Kidney (tissue), 14 donors: ENCODE data around the gene B4GALT2. TPM values are rescaled to one million over a fixed set of nuclear protein-coding genes. Genes with fewer than 3 reads are reported as not detected.

ENCODE experiments used
- DNase-seq, 5 donors: peaks; one replicate each; pipeline ENCODE4 v3.0.0-alpha.2; 2013 to 2020
- FAIRE-seq: peaks from 2 replicates; lab custom pipeline; 2012; peaks lifted over from hg19 to GRCh38; lab: Jason Lieb, UNC
- H3K27ac ChIP-seq, 2 donors: one replicate each; pipeline ENCODE4 v1.7.0; 2013; ENCODE audit warnings: low read depth in 2 of 2, low read length in 2 of 2, inconsistent platforms in 1 of 2
- H3K27me3 ChIP-seq: one replicate; pipeline ENCODE4 v1.7.1; 2013; ENCODE audit warnings: low read length, inconsistent platforms; ENCODE audit not compliant: control insufficient read depth, insufficient read depth
- H3K36me3 ChIP-seq, 3 donors: one replicate each; pipeline versions ENCODE4 v1.7.0 to v1.7.1; 2013; ENCODE audit warnings: low read length in 3 of 3, control low read depth in 1 of 3, inconsistent platforms in 1 of 3; ENCODE audit not compliant: insufficient read depth in 3 of 3, control insufficient read depth in 2 of 3
- H3K4me1 ChIP-seq, 3 donors: one replicate each; pipeline versions ENCODE4 v1.7.0 to v1.7.1; 2013; ENCODE audit warnings: low read length in 3 of 3, inconsistent platforms in 1 of 3, low read depth in 1 of 3; ENCODE audit not compliant: control insufficient read depth in 2 of 3, insufficient read depth in 2 of 3
- H3K4me3 ChIP-seq, 3 donors: one replicate each; pipeline versions ENCODE4 v1.7.0 to v1.8.1; 2013; ENCODE audit warnings: low read length in 3 of 3, control low read depth in 1 of 3, inconsistent platforms in 1 of 3
- H3K9ac ChIP-seq, 3 donors: one replicate each; pipeline versions ENCODE4 v1.7.0 to v1.7.1; 2013; ENCODE audit warnings: low read length in 3 of 3, control low read depth in 1 of 3, inconsistent platforms in 1 of 3
- H3K9me3 ChIP-seq, 3 donors: one replicate each; pipeline versions ENCODE4 v1.7.0 to v1.7.1; 2013; ENCODE audit warnings: low read length in 3 of 3, control low read depth in 1 of 3, inconsistent platforms in 1 of 3; ENCODE audit not compliant: control insufficient read depth in 2 of 3, insufficient read depth in 1 of 3
- intact Hi-C: fragments of 100-400 bp; cut with DNase I; formaldehyde crosslinking; loops from one replicate; pipeline ENCODE4 v1.11.1; 2022
- polyA plus RNA-seq: library from polyadenylated mRNA; stranded (reverse); fragments of 350-450 nt; fragmentation: Illumina TruSeq; extraction: RNeasy Lipid Tissue Mini Kit (QIAGEN cat#74804); gene quantifications from one replicate; pipeline ENCODE4 v1.2.3, GENCODE V29; 2014; ENCODE audit warnings: low read depth, low replicate concordance; ENCODE audit not compliant: insufficient read depth
- total RNA-seq: library from RNA; stranded (reverse); fragmentation: NEBNext Ultra II Directional; extraction: Animal tissue kit (Norgen Biotek cat#: 25700); gene quantifications from one replicate; pipeline ENCODE4 v1.2.1, GENCODE V29; 2021
- TF ChIP-seq, protein P1 (sequence below): IDR thresholded peaks from 3 replicates; pipeline ENCODE4 v1.5.1; 2012; ENCODE audit warnings: mild to moderate bottlenecking, moderate library complexity, borderline replicate concordance; ENCODE audit not compliant: insufficient read depth; ENCODE audit errors: extremely low read depth
- donor health status: control.
- donor health status: control.
- donor health status: control.
- donor health status: control.
- donor health status: control.
- donor health status: DM: yes; HTN: yes; CAD: no.
- donor health status: Normal renal cell carcinoma (clear cell type).

The B4GALT2 gene
- total and polyA plus RNA-seq, 2 donors from 2014 or later = 25.1 to 32.5 TPM

DNA sequence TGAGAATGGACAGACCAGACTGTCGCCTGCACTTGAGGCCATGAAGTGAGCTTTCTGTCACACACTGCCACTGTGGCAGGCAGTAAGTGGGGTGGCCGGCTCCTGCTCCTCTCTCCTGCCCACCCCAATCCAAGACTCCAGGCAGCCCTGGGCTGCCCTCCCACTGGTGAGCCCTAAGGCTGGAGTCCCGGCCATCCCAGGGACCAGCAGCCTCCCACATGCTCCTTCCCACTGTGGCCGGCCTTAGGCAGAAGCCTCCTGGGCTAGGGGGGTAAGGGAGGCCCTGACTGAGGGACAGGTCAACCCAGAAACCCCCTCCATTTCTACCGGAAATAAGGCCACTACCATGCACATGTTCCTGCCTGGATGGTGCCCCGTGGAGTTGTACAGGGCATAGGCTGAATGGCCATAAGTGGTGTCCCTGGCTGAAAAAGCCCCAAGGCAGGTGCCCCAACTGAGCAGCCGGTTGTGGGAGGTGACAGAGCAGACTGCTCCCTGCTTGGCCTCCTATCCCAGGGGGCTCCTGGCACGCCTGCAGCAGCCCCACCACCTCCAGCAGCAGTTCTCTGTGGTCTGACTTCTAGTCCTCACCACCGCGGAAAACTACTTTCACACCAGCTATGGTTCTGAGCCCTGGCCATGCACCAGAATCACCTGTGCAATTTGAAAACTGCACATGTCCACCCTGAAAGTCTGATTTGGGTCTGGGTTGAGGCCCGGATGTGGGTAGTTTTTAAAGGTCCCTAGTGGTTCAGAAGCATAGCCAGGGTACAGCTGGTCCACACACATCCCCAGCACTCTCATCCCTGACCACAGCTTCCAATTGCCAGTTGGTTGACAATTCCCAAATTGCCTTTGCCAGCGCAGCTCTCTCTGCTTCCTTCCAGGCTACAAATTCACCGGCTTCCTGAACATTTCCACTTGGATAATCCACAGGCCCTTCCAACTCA is 47.0 kb upstream of the B4GALT2 start:
- no peak for FAIRE-seq
- intact Hi-C loops = loop anchor here (5.0 kb wide), 1 partner anchor 165 kb away; no protein-coding TSS in a partner anchor
- no peak for DNase-seq
- Histone ChIP-seq H3K27me3 (no peaks in the 10 kb centered on the region), H3K4me3 (no peak overlapping the region), H3K9ac (no peak overlapping the region), H3K9me3 (no peaks in the 10 kb centered on the region), H3K4me1 (peaks cover 0 to 19% (median 7%) of the 10 kb centered on the region in 3 donors), H3K27ac (no peak overlapping the region), H3K36me3 (no peaks in the 10 kb centered on the region)
- TF ChIP-seq, protein P1, sequence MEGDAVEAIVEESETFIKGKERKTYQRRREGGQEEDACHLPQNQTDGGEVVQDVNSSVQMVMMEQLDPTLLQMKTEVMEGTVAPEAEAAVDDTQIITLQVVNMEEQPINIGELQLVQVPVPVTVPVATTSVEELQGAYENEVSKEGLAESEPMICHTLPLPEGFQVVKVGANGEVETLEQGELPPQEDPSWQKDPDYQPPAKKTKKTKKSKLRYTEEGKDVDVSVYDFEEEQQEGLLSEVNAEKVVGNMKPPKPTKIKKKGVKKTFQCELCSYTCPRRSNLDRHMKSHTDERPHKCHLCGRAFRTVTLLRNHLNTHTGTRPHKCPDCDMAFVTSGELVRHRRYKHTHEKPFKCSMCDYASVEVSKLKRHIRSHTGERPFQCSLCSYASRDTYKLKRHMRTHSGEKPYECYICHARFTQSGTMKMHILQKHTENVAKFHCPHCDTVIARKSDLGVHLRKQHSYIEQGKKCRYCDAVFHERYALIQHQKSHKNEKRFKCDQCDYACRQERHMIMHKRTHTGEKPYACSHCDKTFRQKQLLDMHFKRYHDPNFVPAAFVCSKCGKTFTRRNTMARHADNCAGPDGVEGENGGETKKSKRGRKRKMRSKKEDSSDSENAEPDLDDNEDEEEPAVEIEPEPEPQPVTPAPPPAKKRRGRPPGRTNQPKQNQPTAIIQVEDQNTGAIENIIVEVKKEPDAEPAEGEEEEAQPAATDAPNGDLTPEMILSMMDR = no peak

DNA sequence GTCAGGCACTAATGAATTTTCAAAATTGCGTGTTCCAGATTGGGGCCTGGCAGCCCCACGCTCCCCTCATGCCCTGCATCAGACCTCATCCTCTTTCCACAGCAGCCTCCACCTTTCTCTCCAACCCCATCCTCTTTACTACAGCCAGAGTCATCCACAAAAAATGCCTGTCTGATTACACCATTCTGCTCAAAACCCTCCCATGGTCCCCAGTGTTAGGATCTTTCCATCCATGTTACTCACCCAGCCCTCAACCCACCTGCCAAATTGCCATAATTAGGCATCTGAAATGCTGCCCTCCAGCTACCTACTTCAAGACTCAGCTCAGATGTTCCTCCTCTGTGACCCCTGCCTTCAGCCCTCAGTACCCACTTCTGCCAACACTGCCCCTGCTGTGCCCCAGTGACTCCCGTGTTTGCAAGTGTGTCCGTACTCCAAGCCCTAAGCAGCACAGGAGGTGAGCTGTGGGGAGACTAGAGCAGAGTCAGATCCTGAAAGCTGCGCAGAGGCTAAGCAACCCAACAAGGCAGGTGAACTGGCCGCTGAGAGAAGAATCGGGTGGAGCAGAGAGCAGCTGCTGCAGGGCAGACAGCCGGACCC is 46.1 kb upstream of the B4GALT2 start:
- no peak overlapping the region for H3K27ac ChIP-seq
- H3K9me3 ChIP-seq = no peaks in the 10 kb centered on the region
- peaks cover 0 to 26% (median 16%) of the 10 kb centered on the region in 3 donors for H3K4me1 ChIP-seq
- intact Hi-C loops = loop anchor here (5.0 kb wide), 1 partner anchor 166 kb away; no protein-coding TSS in a partner anchor
- peak overlapping the region in 1 of 3 donors; percentile 51 for H3K9ac ChIP-seq
- DNase-seq (peak in 2 of 5 donors; percentile 26 to 29), FAIRE-seq (no peak)
- TF ChIP-seq, protein P1 = no peak
- peak overlapping the region in 2 of 3 donors; percentile 20 to 54 for H3K4me3 ChIP-seq
- no peaks in the 10 kb centered on the region for H3K36me3 ChIP-seq
- H3K27me3 ChIP-seq = no peaks in the 10 kb centered on the region

DNA sequence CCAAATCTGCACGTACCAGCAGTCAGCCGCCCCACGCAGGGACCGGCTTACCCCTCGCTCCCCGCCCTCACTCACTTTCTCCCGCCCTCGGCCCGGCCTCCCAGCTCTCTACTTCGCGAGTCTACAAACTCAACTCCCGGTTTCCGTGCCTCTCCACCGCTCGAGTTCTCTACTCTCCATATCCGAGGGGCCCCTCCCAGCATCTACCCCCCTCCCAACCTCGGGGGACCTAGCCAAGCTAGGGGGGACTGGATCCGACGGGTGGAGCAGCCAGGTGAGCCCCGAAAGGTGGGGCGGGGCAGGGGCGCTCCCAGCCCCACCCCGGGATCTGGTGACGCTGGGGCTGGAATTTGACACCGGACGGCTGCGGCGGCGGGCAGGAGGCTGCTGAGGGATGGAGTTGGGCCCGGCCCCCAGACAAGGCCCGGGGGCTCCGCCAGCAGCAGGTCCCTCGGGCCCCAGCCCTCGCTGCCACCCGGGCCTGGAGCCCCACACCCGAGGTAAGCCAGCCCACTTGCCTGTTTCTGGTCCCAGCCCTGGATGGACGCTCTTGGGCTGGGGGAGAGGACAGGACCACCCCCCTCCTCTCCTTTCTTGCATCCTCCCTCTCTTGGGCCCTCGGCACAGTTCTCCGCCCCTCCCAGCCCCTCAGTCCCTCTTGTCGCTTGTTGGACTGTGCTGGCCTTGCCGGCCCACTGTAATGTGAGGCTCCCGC is 45.5 kb upstream of the B4GALT2 start, which contains the start of gene ARTN:
ARTN (plus strand) TSS at position 416 of the 715 bp plus-strand sequence. CDS start 1,856 bp downstream, outside the sequence.
- TF ChIP-seq, protein P1 = no peak
- DNase-seq (peak in 4 of 5 donors; percentile 64 to 73 (median 66)), FAIRE-seq (no peak)
- H3K36me3 ChIP-seq = no peaks in the 10 kb centered on the region
- no peak within 1 kb of the TSS for H3K27ac ChIP-seq
- peak within 1 kb of the TSS; percentile 20 to 54 (median 30) for H3K4me3 ChIP-seq
- H3K27me3 ChIP-seq = no peaks in the 10 kb centered on the region
- H3K4me1 ChIP-seq = peaks cover 0 to 32% (median 21%) of the 10 kb centered on the region in 3 donors
- H3K9ac ChIP-seq = peak within 1 kb of the TSS in 1 of 3 donors; percentile 51
- intact Hi-C loops = loop anchor here (5.0 kb wide), 1 partner anchor 166 kb away; no protein-coding TSS in a partner anchor
- H3K9me3 ChIP-seq = no peaks in the 10 kb centered on the region
